ENCODE results near the gene MCM5. TPM values are rescaled to one million over a fixed set of nuclear protein-coding genes. Genes with fewer than 3 reads are reported as not detected.

Gene MCM5
- total and polyA plus RNA-seq, 2 donors: 27.1 to 86.9 TPM

GRCh38 chr22:35440129-35440528, 40.2 kb downstream of the MCM5 start:
- no peaks in the 10 kb centered on the region for H3K4me1 ChIP-seq (ENCODE audit: control insufficient read depth in 2 of 2, insufficient read depth in 2 of 2, low read length in 2 of 2)
- H3K4me3 ChIP-seq (ENCODE audit: low read length in 2 of 2): no peak overlapping the region
- no peaks in the 10 kb centered on the region for H3K27me3 ChIP-seq (ENCODE audit: control insufficient read depth in 2 of 2, insufficient read depth in 1 of 2, low read length in 1 of 2)
- H3K27ac ChIP-seq (ENCODE audit: low read depth in 1 of 2, low read length in 1 of 2): no peak overlapping the region
- DNase-seq (ENCODE audit: low read depth in 6 of 9, low spot score in 9 of 9): no peak
- H3K36me3 ChIP-seq (ENCODE audit: control insufficient read depth in 2 of 2, insufficient read depth in 2 of 2, low read length in 1 of 2): peaks cover 3 to 6% of the 10 kb centered on the region in 2 donors
- no peaks in the 10 kb centered on the region for H3K9me3 ChIP-seq (ENCODE audit: control insufficient read depth in 2 of 2, insufficient read depth in 1 of 2, low read length in 1 of 2)
- WGBS: 97% methylated on average over 3 of the region's 3 CpGs

DNA sequence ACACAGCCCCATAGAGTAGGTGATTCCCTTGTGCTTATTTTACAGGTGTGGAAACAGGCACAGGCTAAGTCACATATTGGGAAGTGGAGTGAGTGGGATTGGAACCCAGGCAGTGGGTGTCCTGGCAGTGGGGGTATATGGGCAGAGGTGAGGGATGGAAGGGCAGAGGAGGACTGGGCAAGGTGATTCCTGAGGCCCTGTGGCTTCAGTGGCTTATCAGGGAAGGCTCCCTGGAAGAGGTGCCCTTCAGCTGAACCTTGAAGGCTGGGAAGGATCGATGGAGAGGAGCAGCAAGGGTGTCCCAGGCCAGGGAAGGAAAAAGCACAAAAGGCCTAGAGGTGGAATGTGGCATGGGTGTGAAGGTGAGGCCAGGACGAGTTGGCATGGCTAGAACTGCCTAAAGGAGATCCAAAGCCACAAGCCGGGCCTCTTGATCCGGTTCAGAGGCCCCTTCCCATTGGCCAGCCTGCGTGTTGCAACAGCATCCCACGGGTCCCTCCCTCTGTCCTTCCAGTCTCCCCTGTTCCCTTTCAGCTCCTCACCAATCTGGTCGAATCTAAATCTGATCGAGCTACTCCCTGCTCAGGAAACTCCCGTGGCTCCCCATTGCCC, 41.7 kb downstream of the MCM5 start:
- H3K9me3 ChIP-seq (ENCODE audit: control insufficient read depth in 2 of 2, insufficient read depth in 1 of 2, low read length in 1 of 2): no peaks in the 10 kb centered on the region
- peaks cover 5 to 11% of the 10 kb centered on the region in 2 donors for H3K36me3 ChIP-seq (ENCODE audit: control insufficient read depth in 2 of 2, insufficient read depth in 2 of 2, low read length in 1 of 2)
- no peak overlapping the region for H3K4me3 ChIP-seq (ENCODE audit: low read length in 2 of 2)
- H3K27me3 ChIP-seq (ENCODE audit: control insufficient read depth in 2 of 2, insufficient read depth in 1 of 2, low read length in 1 of 2): no peaks in the 10 kb centered on the region
- no peak for DNase-seq (ENCODE audit: low read depth in 6 of 9, low spot score in 9 of 9)
- 93% methylated on average over 9 of the region's 9 CpGs for WGBS
- no peak overlapping the region for H3K27ac ChIP-seq (ENCODE audit: low read depth in 1 of 2, low read length in 1 of 2)
- no peaks in the 10 kb centered on the region for H3K4me1 ChIP-seq (ENCODE audit: control insufficient read depth in 2 of 2, insufficient read depth in 2 of 2, low read length in 2 of 2)

- DNase-seq (ENCODE audit: low read depth in 6 of 9, low spot score in 9 of 9): no peak
- no peak overlapping the region for H3K27ac ChIP-seq (ENCODE audit: low read depth in 1 of 2, low read length in 1 of 2)
- WGBS: 98% methylated on average over 6 of the region's 6 CpGs
- no peaks in the 10 kb centered on the region for H3K9me3 ChIP-seq (ENCODE audit: control insufficient read depth in 2 of 2, insufficient read depth in 1 of 2, low read length in 1 of 2)
- no peaks in the 10 kb centered on the region for H3K27me3 ChIP-seq (ENCODE audit: control insufficient read depth in 2 of 2, insufficient read depth in 1 of 2, low read length in 1 of 2)
- H3K4me3 ChIP-seq (ENCODE audit: low read length in 2 of 2): no peak overlapping the region
- H3K36me3 ChIP-seq (ENCODE audit: control insufficient read depth in 2 of 2, insufficient read depth in 2 of 2, low read length in 1 of 2): peaks cover 11 to 16% of the 10 kb centered on the region in 2 donors
- peaks cover 0 to 5% of the 10 kb centered on the region in 2 donors for H3K4me1 ChIP-seq (ENCODE audit: control insufficient read depth in 2 of 2, insufficient read depth in 2 of 2, low read length in 2 of 2)
Measured at GRCh38 chr22:35442471-35442870, 42.5 kb downstream of the MCM5 start.

- Histone ChIP-seq H3K9me3 (ENCODE audit: control insufficient read depth in 2 of 2, insufficient read depth in 1 of 2, low read length in 1 of 2) (no peaks in the 10 kb centered on the region), H3K4me3 (ENCODE audit: low read length in 2 of 2) (no peak overlapping the region), H3K36me3 (ENCODE audit: control insufficient read depth in 2 of 2, insufficient read depth in 2 of 2, low read length in 1 of 2) (peaks cover 14 to 16% of the 10 kb centered on the region in 2 donors), H3K27me3 (ENCODE audit: control insufficient read depth in 2 of 2, insufficient read depth in 1 of 2, low read length in 1 of 2) (no peaks in the 10 kb centered on the region), H3K4me1 (ENCODE audit: control insufficient read depth in 2 of 2, insufficient read depth in 2 of 2, low read length in 2 of 2) (peaks cover 0 to 13% of the 10 kb centered on the region in 2 donors), H3K27ac (ENCODE audit: low read depth in 1 of 2, low read length in 1 of 2) (no peak overlapping the region)
- 78% methylated on average over 6 of the region's 6 CpGs for WGBS
- no peak for DNase-seq (ENCODE audit: low read depth in 6 of 9, low spot score in 9 of 9)
Measured at GRCh38 chr22:35443338-35443737, 43.4 kb downstream of the MCM5 start.

DNA sequence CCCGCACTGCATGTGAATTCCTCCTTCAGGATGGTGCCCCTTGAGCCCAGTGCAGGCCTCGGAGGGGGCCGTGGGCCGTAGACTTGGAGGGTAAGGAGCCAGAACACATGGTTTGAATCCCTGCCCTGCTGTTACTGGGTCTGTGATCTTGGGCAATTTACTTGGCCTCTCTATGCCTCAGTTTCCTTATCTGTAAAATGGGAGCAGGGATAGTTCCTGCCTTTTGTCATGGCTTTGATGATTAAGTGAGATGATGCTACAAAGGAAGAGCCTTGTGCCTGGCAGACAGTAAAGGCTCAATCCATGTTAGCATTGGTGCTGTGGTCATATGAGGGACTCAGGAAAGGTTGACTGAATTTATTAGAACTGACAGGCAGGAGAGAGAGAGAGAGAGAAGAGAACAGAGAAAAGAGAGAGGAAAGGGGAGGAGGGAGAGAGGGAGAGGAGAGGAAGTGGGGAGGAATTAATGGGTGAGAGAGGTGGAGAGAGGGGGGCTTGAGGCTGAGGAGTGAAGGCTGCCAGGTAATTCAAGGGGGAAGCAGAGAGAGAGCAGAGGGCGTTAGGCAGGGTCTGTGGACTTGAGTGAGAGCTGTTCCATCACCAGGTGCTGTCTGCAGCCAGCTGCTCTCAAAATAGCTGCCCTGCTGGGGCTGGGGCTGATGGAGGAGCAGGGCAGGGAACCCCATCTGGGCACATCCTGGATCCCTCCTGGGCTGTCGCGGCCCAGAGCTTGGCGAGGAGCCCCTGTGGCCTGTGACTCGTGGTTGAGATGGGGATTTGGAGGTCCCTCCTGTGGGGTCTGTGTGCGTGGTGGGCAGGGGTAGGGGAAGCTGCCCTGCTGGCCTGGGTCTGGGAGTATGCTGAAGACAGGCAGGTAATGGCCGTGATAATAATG, 44.1 kb downstream of the MCM5 start:
- H3K9me3 ChIP-seq (ENCODE audit: control insufficient read depth in 2 of 2, insufficient read depth in 1 of 2, low read length in 1 of 2): no peaks in the 10 kb centered on the region
- no peaks in the 10 kb centered on the region for H3K27me3 ChIP-seq (ENCODE audit: control insufficient read depth in 2 of 2, insufficient read depth in 1 of 2, low read length in 1 of 2)
- peaks cover 14 to 23% of the 10 kb centered on the region in 2 donors for H3K36me3 ChIP-seq (ENCODE audit: control insufficient read depth in 2 of 2, insufficient read depth in 2 of 2, low read length in 1 of 2)
- no peak overlapping the region for H3K4me3 ChIP-seq (ENCODE audit: low read length in 2 of 2)
- peaks cover 0 to 15% of the 10 kb centered on the region in 2 donors for H3K4me1 ChIP-seq (ENCODE audit: control insufficient read depth in 2 of 2, insufficient read depth in 2 of 2, low read length in 2 of 2)
- no peak for DNase-seq (ENCODE audit: low read depth in 6 of 9, low spot score in 9 of 9)
- WGBS: 78% methylated on average over 11 of the region's 11 CpGs
- H3K27ac ChIP-seq (ENCODE audit: low read depth in 1 of 2, low read length in 1 of 2): no peak overlapping the region

- no peak overlapping the region for H3K4me3 ChIP-seq (ENCODE audit: low read length in 2 of 2)
- no peak for DNase-seq (ENCODE audit: low read depth in 6 of 9, low spot score in 9 of 9)
- 97% methylated on average over 13 of the region's 13 CpGs for WGBS
Measured at GRCh38 chr22:35444685-35445399, 44.9 kb downstream of the MCM5 start.

DNA sequence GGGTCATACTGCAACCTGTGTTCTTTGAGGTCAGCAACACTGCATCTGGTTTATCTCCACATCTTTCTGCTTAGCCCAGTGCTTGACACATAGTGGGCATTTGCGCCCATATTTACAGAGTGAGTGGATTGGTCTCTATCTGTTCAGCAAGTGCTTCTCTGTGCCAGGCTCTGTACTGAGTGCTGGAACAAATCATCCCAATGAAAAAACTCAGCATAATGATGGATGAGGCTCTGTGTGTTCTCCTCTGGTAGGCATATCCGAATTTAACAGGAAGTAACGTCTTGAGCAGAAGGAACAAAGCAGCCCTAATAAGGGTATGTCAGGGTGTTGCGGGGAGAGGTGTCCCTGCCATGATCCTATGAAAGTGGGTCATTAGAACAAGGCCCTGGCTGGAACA, 46.0 kb downstream of the MCM5 start:
- 92% methylated on average over 4 of the region's 4 CpGs for WGBS
- H3K27me3 ChIP-seq (ENCODE audit: control insufficient read depth in 2 of 2, insufficient read depth in 1 of 2, low read length in 1 of 2): no peaks in the 10 kb centered on the region
- H3K9me3 ChIP-seq (ENCODE audit: control insufficient read depth in 2 of 2, insufficient read depth in 1 of 2, low read length in 1 of 2): no peaks in the 10 kb centered on the region
- H3K4me1 ChIP-seq (ENCODE audit: control insufficient read depth in 2 of 2, insufficient read depth in 2 of 2, low read length in 2 of 2): peaks cover 0 to 15% of the 10 kb centered on the region in 2 donors
- H3K27ac ChIP-seq (ENCODE audit: low read depth in 1 of 2, low read length in 1 of 2): no peak overlapping the region
- peaks cover 16 to 30% of the 10 kb centered on the region in 2 donors for H3K36me3 ChIP-seq (ENCODE audit: control insufficient read depth in 2 of 2, insufficient read depth in 2 of 2, low read length in 1 of 2)
- DNase-seq (ENCODE audit: low read depth in 6 of 9, low spot score in 9 of 9): no peak
- no peak overlapping the region for H3K4me3 ChIP-seq (ENCODE audit: low read length in 2 of 2)

More at GRCh38 chr22:35444685-35445399, 44.9 kb downstream of the MCM5 start:
- Histone ChIP-seq H3K9me3 (ENCODE audit: control insufficient read depth in 2 of 2, insufficient read depth in 1 of 2, low read length in 1 of 2) (no peaks in the 10 kb centered on the region), H3K27ac (ENCODE audit: low read depth in 1 of 2, low read length in 1 of 2) (no peak overlapping the region), H3K27me3 (ENCODE audit: control insufficient read depth in 2 of 2, insufficient read depth in 1 of 2, low read length in 1 of 2) (no peaks in the 10 kb centered on the region), H3K4me1 (ENCODE audit: control insufficient read depth in 2 of 2, insufficient read depth in 2 of 2, low read length in 2 of 2) (peaks cover 0 to 15% of the 10 kb centered on the region in 2 donors), H3K36me3 (ENCODE audit: control insufficient read depth in 2 of 2, insufficient read depth in 2 of 2, low read length in 1 of 2) (peaks cover 14 to 27% of the 10 kb centered on the region in 2 donors)

DNA sequence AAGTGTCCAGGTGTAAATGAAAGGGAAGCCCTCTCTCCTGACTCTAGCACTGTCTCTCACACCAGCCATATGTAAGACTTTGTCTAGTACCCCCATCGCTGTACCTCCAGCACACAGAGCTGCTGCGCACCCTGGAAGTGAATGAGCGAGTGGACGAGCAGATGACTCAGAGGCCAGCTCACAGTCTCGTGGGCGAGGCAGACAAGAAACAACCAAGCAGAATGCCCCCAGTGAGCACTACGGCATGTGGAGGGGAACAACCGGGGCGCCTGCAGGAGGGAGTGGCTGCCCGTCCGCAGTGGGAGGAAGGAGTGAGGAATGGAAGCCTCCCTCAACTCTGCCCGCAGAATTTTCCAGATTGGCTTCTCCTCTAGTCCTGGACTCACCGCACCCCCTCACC, 46.4 kb downstream of the MCM5 start:
- H3K9me3 ChIP-seq (ENCODE audit: control insufficient read depth in 2 of 2, insufficient read depth in 1 of 2, low read length in 1 of 2): no peaks in the 10 kb centered on the region
- 97% methylated on average over 13 of the region's 13 CpGs for WGBS
- H3K4me1 ChIP-seq (ENCODE audit: control insufficient read depth in 2 of 2, insufficient read depth in 2 of 2, low read length in 2 of 2): peaks cover 0 to 15% of the 10 kb centered on the region in 2 donors
- H3K27ac ChIP-seq (ENCODE audit: low read depth in 1 of 2, low read length in 1 of 2): no peak overlapping the region
- no peak overlapping the region for H3K4me3 ChIP-seq (ENCODE audit: low read length in 2 of 2)
- no peaks in the 10 kb centered on the region for H3K27me3 ChIP-seq (ENCODE audit: control insufficient read depth in 2 of 2, insufficient read depth in 1 of 2, low read length in 1 of 2)
- no peak for DNase-seq (ENCODE audit: low read depth in 6 of 9, low spot score in 9 of 9)
- peaks cover 16 to 30% of the 10 kb centered on the region in 2 donors for H3K36me3 ChIP-seq (ENCODE audit: control insufficient read depth in 2 of 2, insufficient read depth in 2 of 2, low read length in 1 of 2)

DNA sequence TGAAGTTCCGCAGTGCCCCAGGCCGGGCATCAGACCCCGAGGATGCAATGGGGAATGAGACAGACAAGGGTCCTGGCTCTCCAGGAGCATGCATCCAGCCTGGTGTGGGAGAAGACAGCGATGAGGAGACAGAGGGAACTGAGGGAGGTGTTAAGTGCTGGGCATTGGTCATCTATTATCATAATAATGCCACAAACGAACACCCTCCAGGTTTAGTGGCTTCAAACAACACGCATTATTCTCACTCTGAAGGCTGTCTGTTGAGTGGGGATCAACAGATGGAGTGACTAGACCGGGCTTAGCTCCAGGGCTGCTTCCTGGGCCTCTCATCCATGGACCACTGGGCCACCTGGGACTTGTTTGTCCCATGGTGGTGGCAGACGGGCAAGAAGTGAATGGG, 48.6 kb downstream of the MCM5 start:
- H3K4me1 ChIP-seq (ENCODE audit: control insufficient read depth in 2 of 2, insufficient read depth in 2 of 2, low read length in 2 of 2): peaks cover 0 to 15% of the 10 kb centered on the region in 2 donors
- 98% methylated on average over 8 of the region's 8 CpGs for WGBS
- no peaks in the 10 kb centered on the region for H3K9me3 ChIP-seq (ENCODE audit: control insufficient read depth in 2 of 2, insufficient read depth in 1 of 2, low read length in 1 of 2)
- H3K27me3 ChIP-seq (ENCODE audit: control insufficient read depth in 2 of 2, insufficient read depth in 1 of 2, low read length in 1 of 2): no peaks in the 10 kb centered on the region
- no peak overlapping the region for H3K27ac ChIP-seq (ENCODE audit: low read depth in 1 of 2, low read length in 1 of 2)
- no peak overlapping the region for H3K4me3 ChIP-seq (ENCODE audit: low read length in 2 of 2)
- peaks cover 16 to 30% of the 10 kb centered on the region in 2 donors for H3K36me3 ChIP-seq (ENCODE audit: control insufficient read depth in 2 of 2, insufficient read depth in 2 of 2, low read length in 1 of 2)
- no peak for DNase-seq (ENCODE audit: low read depth in 6 of 9, low spot score in 9 of 9)
